Smooth muscle cell (in vitro differentiated cells): ENCODE measurements around the gene SPRR3. TPM values are rescaled to one million over a fixed set of nuclear protein-coding genes. Genes with fewer than 3 reads are reported as not detected.

Experiments
- DNase-seq: peaks from one replicate; lab custom pipeline; 2025; ENCODE audit not compliant: unreplicated experiment; lab: John Stamatoyannopoulos, UW
- H2AFZ ChIP-seq: fragments of 200-600 bp; sonication (generic); 2 replicates; pipeline ENCODE4 v1.6.0; 2016; ENCODE audit warnings: antibody characterized with exemption, low read depth, mild to moderate bottlenecking
- H3F3A ChIP-seq: fragments of 200-600 bp; sonication (generic); 2 replicates; pipeline ENCODE4 v1.6.0; 2017; ENCODE audit warnings: antibody characterized with exemption, low read depth
- H3K27ac ChIP-seq: fragments of 200-600 bp; sonication (generic); 2 replicates; pipeline ENCODE4 v1.5.1; 2016; ENCODE audit warnings: low read depth, mild to moderate bottlenecking
- H3K27me3 ChIP-seq: fragments of 200-600 bp; sonication (generic); 2 replicates; pipeline ENCODE4 v1.6.1; 2016; ENCODE audit warnings: low read depth, mild to moderate bottlenecking
- H3K36me3 ChIP-seq: fragments of 200-600 bp; sonication (generic); 2 replicates; pipeline ENCODE4 v1.5.1; 2016; ENCODE audit warnings: low read depth
- H3K4me1 ChIP-seq: fragments of 200-600 bp; sonication (generic); 2 replicates; pipeline ENCODE4 v1.5.1; 2016; ENCODE audit warnings: low read depth
- H3K4me2 ChIP-seq: fragments of 200-600 bp; sonication (generic); 2 replicates; pipeline ENCODE4 v1.6.0; 2016; ENCODE audit warnings: mild to moderate bottlenecking
- H3K4me3 ChIP-seq: fragments of 200-600 bp; sonication (generic); 2 replicates; pipeline ENCODE4 v1.5.1; 2016; ENCODE audit warnings: mild to moderate bottlenecking
- H3K79me2 ChIP-seq: fragments of 200-600 bp; sonication (generic); 2 replicates; pipeline ENCODE4 v1.6.0; 2016; ENCODE audit warnings: low read depth, mild to moderate bottlenecking
- H3K9ac ChIP-seq: fragments of 200-600 bp; sonication (generic); 2 replicates; pipeline ENCODE4 v1.6.0; 2016; ENCODE audit warnings: low read depth
- H3K9me3 ChIP-seq: fragments of 200-600 bp; sonication (generic); replicated peaks from 2 replicates; pipeline ENCODE4 v1.5.1; 2016; ENCODE audit warnings: low read depth
- H4K20me1 ChIP-seq: fragments of 200-600 bp; sonication (generic); 2 replicates; pipeline ENCODE4 v1.6.0; 2016; ENCODE audit warnings: low read depth
- WGBS: methylation state at CpG from one replicate; pipeline ENCODE4 v1.1.7; 2016; ENCODE audit warnings: low lambda C conversion rate; 5-methylcytosine and 5-hydroxymethylcytosine counted together
- polyA plus RNA-seq: library from polyadenylated mRNA; unstranded; fragments of >200 nt; fragmentation: Nextera tagmentation; extraction: Ambion mirVana; gene quantifications from 2 replicates; pipeline ENCODE4 v1.2.1, GENCODE V29; 2016
- total RNA-seq: library from RNA; depleted of rRNA; stranded (reverse); fragments of >200 nt; gene quantifications from 2 replicates; pipeline ENCODE4 v1.2.3, GENCODE V29; 2014
- TF ChIP-seq, protein P1 (sequence below): fragments of 200-600 bp; sonication (generic); IDR thresholded peaks from 2 replicates; pipeline ENCODE4 v1.5.1; 2017; ENCODE audit warnings: borderline replicate concordance, mild to moderate bottlenecking, antibody characterized with exemption; ENCODE audit not compliant: insufficient read depth, poor library complexity, severe bottlenecking

SPRR3 gene
- total and polyA plus RNA-seq, 2 experiments from 2014 or later, result 24.9 to 107 TPM

DNA sequence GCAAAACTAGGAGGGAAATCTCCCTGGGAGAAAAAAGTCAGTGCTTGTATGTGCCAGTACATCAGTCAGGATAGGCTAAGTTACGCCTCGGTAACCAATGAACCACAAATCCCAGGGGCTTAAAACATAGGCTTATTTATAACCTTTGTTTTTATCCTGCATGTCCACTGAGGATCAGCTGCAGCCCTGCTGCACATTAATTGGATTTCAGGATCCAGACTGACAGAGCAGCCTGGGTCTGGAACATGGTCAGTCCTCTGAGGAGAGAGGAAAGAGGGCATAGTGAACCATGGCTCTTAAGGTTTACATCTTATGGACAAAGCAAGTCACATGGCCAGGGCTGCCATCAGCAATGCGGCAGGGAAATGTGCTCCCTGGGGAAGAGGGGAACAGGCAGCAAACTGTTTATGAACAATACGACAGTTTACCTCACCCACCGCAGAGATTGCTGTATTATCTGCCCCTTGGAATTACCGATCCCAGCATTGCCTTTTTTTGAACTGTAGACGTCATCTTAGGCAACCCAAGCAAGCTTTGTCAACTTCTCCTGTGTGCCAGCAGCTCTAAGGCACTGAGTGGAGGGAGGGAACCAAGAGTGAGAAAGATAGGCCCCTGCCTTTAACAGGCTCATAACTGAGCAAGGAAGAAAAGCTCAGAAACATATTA lies 40.2 kb upstream of the SPRR3 start:
- Histone ChIP-seq H4K20me1 (no peaks in the 10 kb centered on the region), H3K36me3 (no peaks in the 10 kb centered on the region), H3K4me2 (no peak overlapping the region), H3K79me2 (no peaks in the 10 kb centered on the region), H3K9me3 (no peaks in the 10 kb centered on the region), H3K9ac (no peak overlapping the region), H2AFZ (no peak overlapping the region), H3K4me3 (no peak overlapping the region), H3F3A (no peaks in the 10 kb centered on the region), H3K27me3 (no peaks in the 10 kb centered on the region), H3K27ac (no peak overlapping the region), H3K4me1 (no peaks in the 10 kb centered on the region)
- no peak for DNase-seq
- WGBS, result 85% methylated on average over 7 of the region's 7 CpGs
- TF ChIP-seq, protein P1, sequence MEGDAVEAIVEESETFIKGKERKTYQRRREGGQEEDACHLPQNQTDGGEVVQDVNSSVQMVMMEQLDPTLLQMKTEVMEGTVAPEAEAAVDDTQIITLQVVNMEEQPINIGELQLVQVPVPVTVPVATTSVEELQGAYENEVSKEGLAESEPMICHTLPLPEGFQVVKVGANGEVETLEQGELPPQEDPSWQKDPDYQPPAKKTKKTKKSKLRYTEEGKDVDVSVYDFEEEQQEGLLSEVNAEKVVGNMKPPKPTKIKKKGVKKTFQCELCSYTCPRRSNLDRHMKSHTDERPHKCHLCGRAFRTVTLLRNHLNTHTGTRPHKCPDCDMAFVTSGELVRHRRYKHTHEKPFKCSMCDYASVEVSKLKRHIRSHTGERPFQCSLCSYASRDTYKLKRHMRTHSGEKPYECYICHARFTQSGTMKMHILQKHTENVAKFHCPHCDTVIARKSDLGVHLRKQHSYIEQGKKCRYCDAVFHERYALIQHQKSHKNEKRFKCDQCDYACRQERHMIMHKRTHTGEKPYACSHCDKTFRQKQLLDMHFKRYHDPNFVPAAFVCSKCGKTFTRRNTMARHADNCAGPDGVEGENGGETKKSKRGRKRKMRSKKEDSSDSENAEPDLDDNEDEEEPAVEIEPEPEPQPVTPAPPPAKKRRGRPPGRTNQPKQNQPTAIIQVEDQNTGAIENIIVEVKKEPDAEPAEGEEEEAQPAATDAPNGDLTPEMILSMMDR, result no peak

- Histone ChIP-seq H3K4me1 (no peaks in the 10 kb centered on the region), H3K36me3 (no peaks in the 10 kb centered on the region), H3K4me3 (no peak overlapping the region), H3K27me3 (no peaks in the 10 kb centered on the region), H4K20me1 (no peaks in the 10 kb centered on the region), H3K9me3 (no peaks in the 10 kb centered on the region), H3K4me2 (no peak overlapping the region), H3K9ac (no peak overlapping the region), H3K27ac (no peak overlapping the region), H3F3A (no peaks in the 10 kb centered on the region), H2AFZ (no peak overlapping the region), H3K79me2 (no peaks in the 10 kb centered on the region)
- 56% methylated on average over 2 of the region's 2 CpGs for WGBS
- TF ChIP-seq, protein P1, result no peak
- no peak for DNase-seq
Measured at GRCh38 chr1:152962876-152963415, 38.6 kb upstream of the SPRR3 start.

- H2AFZ ChIP-seq, result no peak overlapping the region
- H3K4me2 ChIP-seq, result no peak overlapping the region
- H3K36me3 ChIP-seq, result no peaks in the 10 kb centered on the region
- TF ChIP-seq, protein P1, result no peak
- H3K79me2 ChIP-seq, result no peaks in the 10 kb centered on the region
- no peak overlapping the region for H3K9ac ChIP-seq
- H3K4me3 ChIP-seq, result no peak overlapping the region
- H3K9me3 ChIP-seq, result no peaks in the 10 kb centered on the region
- WGBS, result 40% methylated on average over 1 of the region's 1 CpG
- H4K20me1 ChIP-seq, result no peaks in the 10 kb centered on the region
- no peaks in the 10 kb centered on the region for H3K4me1 ChIP-seq
- H3F3A ChIP-seq, result no peaks in the 10 kb centered on the region
- no peak overlapping the region for H3K27ac ChIP-seq
- no peak for DNase-seq
- no peaks in the 10 kb centered on the region for H3K27me3 ChIP-seq
Measured at GRCh38 chr1:152964536-152964935, 37.0 kb upstream of the SPRR3 start.

GRCh38 chr1:152965853-152966252 lies 35.7 kb upstream of the SPRR3 start:
- no peak for DNase-seq
- Histone ChIP-seq H3F3A (no peaks in the 10 kb centered on the region), H3K9me3 (no peaks in the 10 kb centered on the region), H3K4me1 (no peaks in the 10 kb centered on the region), H3K27ac (no peak overlapping the region), H3K4me3 (no peak overlapping the region), H2AFZ (no peak overlapping the region), H3K27me3 (no peaks in the 10 kb centered on the region), H3K9ac (no peak overlapping the region), H3K36me3 (no peaks in the 10 kb centered on the region), H3K79me2 (no peaks in the 10 kb centered on the region), H4K20me1 (no peaks in the 10 kb centered on the region), H3K4me2 (no peak overlapping the region)
- 59% methylated on average over 4 of the region's 4 CpGs for WGBS
- TF ChIP-seq, protein P1, result no peak
